Esophagus muscularis mucosa (tissue), 4 donors: ENCODE results near the gene PAQR6. TPM values are rescaled to one million over a fixed set of nuclear protein-coding genes. Genes with fewer than 3 reads are reported as not detected.

Experiments
- DNase-seq: peaks from one replicate; pipeline ENCODE4 v3.0.0-alpha.2; 2017; ENCODE audit errors: extremely low spot score
- H3K27ac ChIP-seq, 4 donors: fragments of 200-600 bp; sonication (generic); replicated peaks in 1 of 4; 1 replicate in 3 of 4; 2 replicates in 1 of 4; pipeline ENCODE4 v1.5.1; 2016 to 2019; ENCODE audit warnings: mild to moderate bottlenecking in 1 of 4
- H3K27me3 ChIP-seq, 4 donors: fragments of 200-600 bp; sonication (generic); one replicate each; pipeline versions ENCODE4 v1.5.1 to v1.6.0; 2016 to 2019
- H3K36me3 ChIP-seq, 4 donors: fragments of 200-600 bp; sonication (generic); one replicate each; pipeline ENCODE4 v1.5.1; 2016 to 2019
- H3K4me1 ChIP-seq, 4 donors: fragments of 200-600 bp; sonication (generic); one replicate each; pipeline ENCODE4 v1.5.1; 2016 to 2019
- H3K4me3 ChIP-seq, 4 donors: fragments of 200-600 bp; sonication (generic); 1 replicate in 2 of 4; 2 replicates in 2 of 4; pipeline ENCODE4 v1.5.1; 2016 to 2019; ENCODE audit warnings: mild to moderate bottlenecking in 4 of 4, moderate library complexity in 1 of 4
- H3K9me3 ChIP-seq, 4 donors: fragments of 200-600 bp; sonication (generic); 1 replicate in 3 of 4; 2 replicates in 1 of 4; pipeline ENCODE4 v1.5.1; 2016 to 2019
- EP300 ChIP-seq: sonication (generic); formaldehyde crosslinking; IDR thresholded peaks from one replicate; pipeline ENCODE4 v1.6.1; 2017; ENCODE audit warnings: antibody characterized with exemption
- POLR2A ChIP-seq: fragments of 450-650 bp; IDR thresholded peaks from one replicate; pipeline ENCODE4 v1.6.1; 2017; ENCODE audit warnings: antibody characterized with exemption, moderate library complexity, mild to moderate bottlenecking, low read depth
- POLR2AphosphoS5 ChIP-seq, 2 donors: sonication (generic); formaldehyde crosslinking; IDR thresholded peaks; one replicate each; pipeline ENCODE4 v1.6.1; 2017; ENCODE audit warnings: antibody characterized with exemption in 2 of 2
- WGBS: methylation state at CpG from one replicate; pipeline ENCODE4 v1.1.5; 2018; 5-methylcytosine and 5-hydroxymethylcytosine counted together
- intact Hi-C: fragments of 100-400 bp; cut with DNase I; formaldehyde crosslinking; loops from one replicate; pipeline ENCODE4 v1.15.1; 2023
- total RNA-seq, 4 donors: library from RNA; depleted of rRNA; stranded (reverse); fragments of >200 nt; gene quantifications; one replicate each; pipeline versions ENCODE4 v1.1.0 to v1.2.1, GENCODE V29; 2016
- TF ChIP-seq, protein P1 (sequence below), 3 experiments: fragments of 200-600 bp in 2 of 3; fragments of 450-650 bp in 1 of 3; sonication (generic) in 2 of 3; IDR thresholded peaks; one replicate each; pipeline ENCODE4 v1.5.1; 2017 to 2019; ENCODE audit warnings: antibody characterized with exemption in 3 of 3, mild to moderate bottlenecking in 2 of 3, moderate library complexity in 1 of 3

Gene PAQR6
- total RNA-seq, 4 donors from 2014 or later, result 2.2 to 2.9 (median 2.7) TPM

DNA sequence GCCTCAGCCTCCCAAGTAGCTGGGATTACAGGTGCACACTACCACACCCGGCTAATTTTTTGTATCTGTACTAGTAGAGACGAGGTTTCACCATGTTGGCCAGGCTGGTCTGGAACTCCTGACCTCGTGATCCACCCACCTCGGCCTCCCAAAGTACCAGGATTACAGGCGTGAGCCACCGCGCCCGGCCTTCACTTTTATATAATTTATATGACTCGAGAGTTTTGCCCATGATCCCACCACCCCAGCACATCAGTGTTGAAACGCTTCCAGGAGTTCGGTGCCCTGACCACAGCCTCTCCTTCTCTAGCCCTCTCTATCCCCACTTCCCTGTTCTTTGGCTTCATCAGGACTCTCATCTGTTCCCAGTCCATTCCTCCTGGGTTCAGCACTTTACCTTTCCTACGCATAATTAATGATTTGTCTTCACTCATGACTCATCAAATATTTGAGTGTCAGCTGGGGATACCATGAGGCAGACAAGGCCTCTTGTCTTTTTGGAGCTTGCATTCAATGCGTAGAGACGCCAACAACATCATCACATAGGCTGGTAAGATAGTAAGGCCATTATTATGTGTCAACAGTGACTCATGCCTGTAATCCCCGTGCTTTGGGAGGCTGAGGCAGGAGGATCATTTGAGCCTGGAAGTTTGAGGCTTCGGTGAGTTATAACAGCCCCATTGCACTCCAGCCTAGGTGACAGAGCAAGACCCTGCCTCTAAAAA lies 33.7 kb downstream of the PAQR6 start:
- Histone ChIP-seq H3K27ac (peak overlapping the region; percentile 88 to 92 (median 90)), H3K9me3 (no peaks in the 10 kb centered on the region), H3K4me1 (peaks cover 22 to 51% (median 45%) of the 10 kb centered on the region in 4 donors), H3K4me3 (peak overlapping the region; percentile 63 to 79 (median 64)), H3K36me3 (peaks cover 5 to 37% (median 33%) of the 10 kb centered on the region in 4 donors), H3K27me3 (no peaks in the 10 kb centered on the region)
- TF ChIP-seq POLR2AphosphoS5 (IDR thresholded peaks at IDR 0.05) (no peak), POLR2A (no peak), EP300 (no peak)
- TF ChIP-seq, protein P1, sequence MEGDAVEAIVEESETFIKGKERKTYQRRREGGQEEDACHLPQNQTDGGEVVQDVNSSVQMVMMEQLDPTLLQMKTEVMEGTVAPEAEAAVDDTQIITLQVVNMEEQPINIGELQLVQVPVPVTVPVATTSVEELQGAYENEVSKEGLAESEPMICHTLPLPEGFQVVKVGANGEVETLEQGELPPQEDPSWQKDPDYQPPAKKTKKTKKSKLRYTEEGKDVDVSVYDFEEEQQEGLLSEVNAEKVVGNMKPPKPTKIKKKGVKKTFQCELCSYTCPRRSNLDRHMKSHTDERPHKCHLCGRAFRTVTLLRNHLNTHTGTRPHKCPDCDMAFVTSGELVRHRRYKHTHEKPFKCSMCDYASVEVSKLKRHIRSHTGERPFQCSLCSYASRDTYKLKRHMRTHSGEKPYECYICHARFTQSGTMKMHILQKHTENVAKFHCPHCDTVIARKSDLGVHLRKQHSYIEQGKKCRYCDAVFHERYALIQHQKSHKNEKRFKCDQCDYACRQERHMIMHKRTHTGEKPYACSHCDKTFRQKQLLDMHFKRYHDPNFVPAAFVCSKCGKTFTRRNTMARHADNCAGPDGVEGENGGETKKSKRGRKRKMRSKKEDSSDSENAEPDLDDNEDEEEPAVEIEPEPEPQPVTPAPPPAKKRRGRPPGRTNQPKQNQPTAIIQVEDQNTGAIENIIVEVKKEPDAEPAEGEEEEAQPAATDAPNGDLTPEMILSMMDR (IDR thresholded peaks at IDR 0.05), result no peak
- DNase-seq, result no peak
- WGBS, result 81% methylated on average over 16 of the region's 16 CpGs
- intact Hi-C loops, result loop anchor here (5.0 kb wide), 1 partner anchor 117 kb away; no protein-coding TSS in a partner anchor

DNA sequence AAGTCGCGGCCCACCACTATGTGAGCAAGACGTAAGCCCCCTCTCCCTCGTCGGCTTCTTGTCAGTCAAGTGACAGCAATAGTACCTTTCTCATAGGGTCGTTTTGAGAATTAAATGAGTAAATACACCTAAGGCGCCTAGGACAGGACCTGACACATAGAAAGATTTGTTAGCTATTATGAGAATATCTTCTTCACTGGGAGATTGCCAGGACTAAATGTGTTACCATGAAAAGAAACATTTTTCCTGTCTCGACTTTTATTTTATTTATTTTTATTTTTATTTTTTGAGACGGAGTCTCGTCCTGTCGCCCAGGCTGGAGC lies 34.3 kb downstream of the PAQR6 start:
- Histone ChIP-seq H3K36me3 (peaks cover 5 to 43% (median 36%) of the 10 kb centered on the region in 4 donors), H3K27me3 (no peaks in the 10 kb centered on the region), H3K4me3 (peak overlapping the region; percentile 63 to 79 (median 64)), H3K9me3 (no peaks in the 10 kb centered on the region), H3K4me1 (peaks cover 22 to 51% (median 45%) of the 10 kb centered on the region in 4 donors), H3K27ac (peak overlapping the region; percentile 88 to 92 (median 90))
- TF ChIP-seq, protein P1 (IDR thresholded peaks at IDR 0.05), result no peak
- TF ChIP-seq POLR2A (no peak), EP300 (no peak), POLR2AphosphoS5 (IDR thresholded peaks at IDR 0.05) (no peak)
- DNase-seq, result no peak
- 14% methylated on average over 11 of the region's 11 CpGs for WGBS
- intact Hi-C loops, result loop anchor here (5.0 kb wide), 1 partner anchor 116 kb away; no protein-coding TSS in a partner anchor

DNA sequence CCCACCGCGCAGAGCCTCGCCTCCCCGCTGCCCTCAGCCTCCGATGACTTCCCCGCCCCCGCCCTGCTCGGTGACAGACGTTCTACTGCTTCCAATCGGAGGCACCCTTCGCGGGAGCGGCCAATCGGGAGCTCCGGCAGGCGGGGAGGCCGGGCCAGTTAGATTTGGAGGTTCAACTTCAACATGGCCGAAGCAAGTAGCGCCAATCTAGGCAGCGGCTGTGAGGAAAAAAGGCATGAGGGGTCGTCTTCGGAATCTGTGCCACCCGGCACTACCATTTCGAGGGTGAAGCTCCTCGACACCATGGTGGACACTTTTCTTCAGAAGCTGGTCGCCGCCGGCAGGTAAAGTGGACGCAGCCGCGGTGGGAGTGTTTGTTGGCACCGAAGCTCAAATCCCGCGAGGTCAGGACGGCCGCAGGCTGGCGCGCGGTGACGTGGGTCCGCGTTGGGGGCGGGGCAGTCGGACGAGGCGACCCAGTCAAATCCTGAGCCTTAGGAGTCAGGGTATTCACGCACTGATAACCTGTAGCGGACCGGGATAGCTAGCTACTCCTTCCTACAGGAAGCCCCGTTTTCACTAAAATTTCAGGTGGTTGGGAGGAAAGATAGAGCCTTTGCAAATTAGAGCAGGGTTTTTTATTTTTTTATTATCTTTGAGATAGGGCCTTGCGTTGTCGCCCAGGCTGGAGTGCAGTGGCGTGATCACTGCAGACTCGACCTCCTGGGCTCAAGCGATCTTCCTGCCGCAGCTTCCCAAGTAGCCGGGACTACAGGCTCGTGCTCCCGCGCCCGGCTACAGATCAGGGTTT lies 34.8 kb downstream of the PAQR6 start, which contains the start of gene PMF1:
TSS of gene PMF1 (plus strand) at position 175 of the 811 bp plus-strand sequence. CDS start at position 184, 9 bp downstream.
- peak; percentile 99 for DNase-seq
- intact Hi-C loops, result loop anchor here (5.0 kb wide), 1 partner anchor 116 kb away; no protein-coding TSS in a partner anchor

DNA sequence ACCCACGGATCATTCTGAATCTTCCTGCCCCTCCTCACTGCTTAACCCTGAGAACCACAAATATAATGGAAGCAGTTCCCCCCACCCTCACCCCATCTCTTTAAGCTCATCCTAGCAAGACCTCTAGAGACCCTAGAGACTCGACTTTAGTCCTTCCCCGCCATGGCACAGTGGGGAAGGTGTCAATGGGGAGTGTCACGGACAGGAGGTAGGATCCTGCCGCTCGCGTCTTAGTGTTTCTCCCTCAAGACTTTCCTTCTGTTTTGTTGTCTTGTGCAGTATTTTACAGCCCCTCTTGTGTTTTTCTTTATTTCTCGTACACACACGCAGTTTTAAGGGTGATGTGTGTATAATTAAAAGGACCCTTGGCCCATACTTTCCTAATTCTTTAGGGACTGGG lies 35.7 kb downstream of the PAQR6 start:
- DNase-seq, result no peak
- peaks cover 17 to 37% (median 32%) of the 10 kb centered on the region in 4 donors for H3K4me1 ChIP-seq
- peaks cover 11 to 58% (median 47%) of the 10 kb centered on the region in 4 donors for H3K36me3 ChIP-seq
- no peaks in the 10 kb centered on the region for H3K27me3 ChIP-seq
- H3K27ac ChIP-seq, result peak overlapping the region; percentile 88 to 92 (median 90)
- peak overlapping the region; percentile 63 to 79 (median 64) for H3K4me3 ChIP-seq
- WGBS, result 81% methylated on average over 9 of the region's 9 CpGs
- no peaks in the 10 kb centered on the region for H3K9me3 ChIP-seq
- intact Hi-C loops, result loop anchor here (5.0 kb wide), 1 partner anchor 115 kb away; no protein-coding TSS in a partner anchor
- no peak for TF ChIP-seq POLR2A
- TF ChIP-seq, protein P1 (IDR thresholded peaks at IDR 0.05), result no peak
- no peak for TF ChIP-seq EP300
- TF ChIP-seq POLR2AphosphoS5 (IDR thresholded peaks at IDR 0.05), result no peak

More for the DNA sequence above, 34.8 kb downstream of the PAQR6 start, which contains the start of gene PMF1:
- no peaks in the 10 kb centered on the region for H3K9me3 ChIP-seq
- H3K4me3 ChIP-seq, result peak within 1 kb of the TSS; percentile 63 to 79 (median 64)
- peaks cover 22 to 45% (median 40%) of the 10 kb centered on the region in 4 donors for H3K4me1 ChIP-seq
- no peaks in the 10 kb centered on the region for H3K27me3 ChIP-seq
- H3K36me3 ChIP-seq, result peaks cover 7 to 49% (median 40%) of the 10 kb centered on the region in 4 donors
- H3K27ac ChIP-seq, result peak within 1 kb of the TSS; percentile 88 to 92 (median 90)
- WGBS, result under 1% methylated on average over 30 of the region's 61 CpGs
- TF ChIP-seq POLR2AphosphoS5 (IDR thresholded peaks at IDR 0.05) (peak; percentile 76 to 87), EP300 (no peak), POLR2A (no peak)
- TF ChIP-seq, protein P1 (IDR thresholded peaks at IDR 0.05), result no peak
